ENCODE data around the gene CFP. TPM values are rescaled to one million over a fixed set of nuclear protein-coding genes. Genes with fewer than 3 reads are reported as not detected.

Gene CFP
- total and polyA plus RNA-seq, 2 donors (not counting 1 experiment from before 2014, with no cell fraction given): 0.59 to 3.8 TPM

DNA sequence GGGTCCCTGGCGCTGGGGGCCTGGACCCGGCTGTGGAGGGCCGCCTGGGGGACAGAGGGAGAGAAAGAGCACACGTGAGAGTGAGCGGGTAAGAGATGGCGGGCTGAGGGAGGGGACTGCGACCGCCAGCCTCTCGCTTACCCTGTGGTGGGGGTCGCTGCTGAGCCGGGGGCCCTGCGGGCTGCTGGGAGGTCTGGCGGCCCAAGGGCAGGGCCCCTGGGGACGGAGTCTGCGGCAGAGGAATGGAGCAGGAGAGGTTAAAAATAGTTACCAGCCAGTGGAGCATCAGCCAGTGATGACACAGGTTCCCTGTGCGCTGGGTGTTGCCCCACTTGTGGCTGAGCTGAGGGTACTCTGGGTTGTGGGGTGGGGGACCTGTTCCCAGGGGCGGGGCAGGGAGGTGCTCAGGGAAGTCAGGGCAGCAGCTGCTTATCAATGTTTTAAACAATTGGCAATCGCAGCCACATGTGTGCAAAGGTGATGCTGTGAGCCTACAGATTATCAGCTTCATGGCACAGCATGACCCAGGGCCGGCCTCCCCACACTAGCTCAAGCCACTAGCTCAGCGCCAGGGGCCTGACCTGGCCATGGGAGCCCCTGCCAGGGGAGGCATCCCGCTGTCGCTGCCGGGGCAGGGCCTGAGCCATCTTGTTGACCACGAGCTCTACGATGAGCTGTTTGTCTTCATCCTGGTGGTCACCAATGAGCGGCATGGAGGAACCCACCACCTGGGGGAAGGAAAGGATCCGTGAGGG lies 55.0 kb downstream of the CFP start:
- Histone ChIP-seq H3K27me3 (replicated peaks in 1 of 4; ENCODE audit: control extremely low read depth in 1 of 4, control insufficient read depth in 3 of 4, insufficient read depth in 4 of 4, low read length in 3 of 4) (peaks cover 0 to 7% (median 0%) of the 10 kb centered on the region in 4 experiments), H3K36me3 (replicated peaks in 1 of 2; ENCODE audit: control extremely low read depth in 1 of 2, control insufficient read depth in 1 of 2, extremely low read depth in 1 of 2, insufficient read depth in 2 of 2, low read length in 1 of 2) (peaks cover 0 to 13% of the 10 kb centered on the region in 2 experiments), H3K9me3 (ENCODE audit: control extremely low read depth in 1 of 3, control insufficient read depth in 2 of 3, insufficient read depth in 1 of 3, low read length in 2 of 3) (no peaks in the 10 kb centered on the region), H4K20me1 (ENCODE audit: control insufficient read depth, insufficient read depth, low read length, poor library complexity, severe bottlenecking) (peaks cover 6% of the 10 kb centered on the region), H3K79me2 (ENCODE audit: control insufficient read depth, insufficient read depth, low read length) (no peaks in the 10 kb centered on the region), H2AFZ (ENCODE audit: insufficient read depth, low read depth, low read length, poor library complexity, severe bottlenecking) (no peak overlapping the region), H3K4me3 (ENCODE audit: control extremely low read depth in 1 of 5, extremely low read depth in 1 of 5, insufficient read depth in 1 of 5, low read depth in 2 of 5, low read length in 4 of 5) (no peak overlapping the region), H3K9ac (ENCODE audit: low read length) (no peak overlapping the region), H3K4me2 (replicated peaks; ENCODE audit: low read depth, low read length, poor library complexity, severe bottlenecking) (no peak overlapping the region), H3K27ac (ENCODE audit: low read length in 2 of 2) (no peak overlapping the region), H3K4me1 (ENCODE audit: control insufficient read depth in 2 of 2, insufficient read depth in 2 of 2, low read length in 2 of 2) (no peaks in the 10 kb centered on the region)
- H3K27ac Mint-ChIP-seq: no peak overlapping the region
- DNase-seq (no peak), ATAC-seq (ENCODE audit: low read depth) (no peak)
- H3K9me3 Mint-ChIP-seq (ENCODE audit: insufficient read depth): no peaks in the 10 kb centered on the region
- intact Hi-C loops (cut with micrococcal nuclease): no loop called here
- no peak overlapping the region for H3K4me3 Mint-ChIP-seq
- H3K27me3 Mint-ChIP-seq: peaks cover 19% of the 10 kb centered on the region
- TF ChIP-seq, protein P1, sequence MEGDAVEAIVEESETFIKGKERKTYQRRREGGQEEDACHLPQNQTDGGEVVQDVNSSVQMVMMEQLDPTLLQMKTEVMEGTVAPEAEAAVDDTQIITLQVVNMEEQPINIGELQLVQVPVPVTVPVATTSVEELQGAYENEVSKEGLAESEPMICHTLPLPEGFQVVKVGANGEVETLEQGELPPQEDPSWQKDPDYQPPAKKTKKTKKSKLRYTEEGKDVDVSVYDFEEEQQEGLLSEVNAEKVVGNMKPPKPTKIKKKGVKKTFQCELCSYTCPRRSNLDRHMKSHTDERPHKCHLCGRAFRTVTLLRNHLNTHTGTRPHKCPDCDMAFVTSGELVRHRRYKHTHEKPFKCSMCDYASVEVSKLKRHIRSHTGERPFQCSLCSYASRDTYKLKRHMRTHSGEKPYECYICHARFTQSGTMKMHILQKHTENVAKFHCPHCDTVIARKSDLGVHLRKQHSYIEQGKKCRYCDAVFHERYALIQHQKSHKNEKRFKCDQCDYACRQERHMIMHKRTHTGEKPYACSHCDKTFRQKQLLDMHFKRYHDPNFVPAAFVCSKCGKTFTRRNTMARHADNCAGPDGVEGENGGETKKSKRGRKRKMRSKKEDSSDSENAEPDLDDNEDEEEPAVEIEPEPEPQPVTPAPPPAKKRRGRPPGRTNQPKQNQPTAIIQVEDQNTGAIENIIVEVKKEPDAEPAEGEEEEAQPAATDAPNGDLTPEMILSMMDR (IDR thresholded peaks at IDR 0.05): no peak
- no peak for TF ChIP-seq EZH2 (IDR thresholded peaks at IDR 0.05; ENCODE audit: borderline replicate concordance, insufficient read depth, low read depth, low read length, poor library complexity, severe bottlenecking)
- POLR2A ChIA-PET: no interaction called here
- H3K4me1 Mint-ChIP-seq: peaks cover 5% of the 10 kb centered on the region
- 61% methylated on average over 12 of the region's 27 CpGs for WGBS (ENCODE audit: insufficient coverage)
- CTCF ChIA-PET: no interaction called here

DNA sequence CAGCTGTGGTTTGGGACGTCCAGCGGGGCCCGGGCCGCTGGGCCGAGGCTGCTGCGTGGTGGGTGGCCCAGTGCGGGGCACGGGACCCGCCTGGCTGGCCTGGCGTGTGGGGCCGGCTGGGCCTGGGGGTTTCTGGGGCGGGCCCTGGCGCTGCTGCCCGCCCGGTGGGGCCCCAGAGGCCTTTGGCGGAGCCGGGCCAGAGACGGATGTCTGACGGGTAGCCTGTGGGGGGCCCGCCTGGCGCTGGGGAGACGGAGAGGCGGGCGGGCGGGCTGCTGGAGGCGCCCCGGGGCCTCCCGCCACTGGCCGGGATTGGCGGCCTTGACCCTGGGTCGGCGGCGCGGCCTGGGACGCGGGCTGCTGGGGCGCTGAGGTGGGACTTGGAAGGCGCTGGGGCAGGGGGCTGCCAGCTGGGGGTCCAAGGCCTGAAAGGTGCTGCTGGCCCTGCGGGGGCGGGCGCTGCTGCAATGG lies 55.6 kb downstream of the CFP start:
- Histone ChIP-seq H3K27ac (ENCODE audit: low read length in 2 of 2) (no peak overlapping the region), H3K4me3 (ENCODE audit: control extremely low read depth in 1 of 5, extremely low read depth in 1 of 5, insufficient read depth in 1 of 5, low read depth in 2 of 5, low read length in 4 of 5) (no peak overlapping the region), H4K20me1 (ENCODE audit: control insufficient read depth, insufficient read depth, low read length, poor library complexity, severe bottlenecking) (peaks cover 6% of the 10 kb centered on the region), H2AFZ (ENCODE audit: insufficient read depth, low read depth, low read length, poor library complexity, severe bottlenecking) (no peak overlapping the region), H3K79me2 (ENCODE audit: control insufficient read depth, insufficient read depth, low read length) (no peaks in the 10 kb centered on the region), H3K27me3 (replicated peaks in 1 of 4; ENCODE audit: control extremely low read depth in 1 of 4, control insufficient read depth in 3 of 4, insufficient read depth in 4 of 4, low read length in 3 of 4) (peaks cover 0 to 7% (median 0%) of the 10 kb centered on the region in 4 experiments), H3K36me3 (replicated peaks in 1 of 2; ENCODE audit: control extremely low read depth in 1 of 2, control insufficient read depth in 1 of 2, extremely low read depth in 1 of 2, insufficient read depth in 2 of 2, low read length in 1 of 2) (peaks cover 0 to 19% of the 10 kb centered on the region in 2 experiments), H3K4me1 (ENCODE audit: control insufficient read depth in 2 of 2, insufficient read depth in 2 of 2, low read length in 2 of 2) (no peaks in the 10 kb centered on the region), H3K9me3 (ENCODE audit: control extremely low read depth in 1 of 3, control insufficient read depth in 2 of 3, insufficient read depth in 1 of 3, low read length in 2 of 3) (no peaks in the 10 kb centered on the region), H3K4me2 (replicated peaks; ENCODE audit: low read depth, low read length, poor library complexity, severe bottlenecking) (no peak overlapping the region), H3K9ac (ENCODE audit: low read length) (no peak overlapping the region)
- TF ChIP-seq, protein P1 (IDR thresholded peaks at IDR 0.05): no peak
- no peak for TF ChIP-seq EZH2 (IDR thresholded peaks at IDR 0.05; ENCODE audit: borderline replicate concordance, insufficient read depth, low read depth, low read length, poor library complexity, severe bottlenecking)
- peaks cover 19% of the 10 kb centered on the region for H3K27me3 Mint-ChIP-seq
- H3K4me3 Mint-ChIP-seq: no peak overlapping the region
- H3K4me1 Mint-ChIP-seq: peaks cover 3% of the 10 kb centered on the region
- CTCF ChIA-PET: no interaction called here
- 23% methylated on average over 25 of the region's 41 CpGs for whole genome bisulfite sequencing (ENCODE audit: insufficient coverage)
- intact Hi-C loops (cut with micrococcal nuclease): no loop called here
- H3K9me3 Mint-ChIP-seq (ENCODE audit: insufficient read depth): no peaks in the 10 kb centered on the region
- H3K27ac Mint-ChIP-seq: no peak overlapping the region
- POLR2A ChIA-PET: interaction anchor here (0.6 kb wide), 1 partner anchor 12 kb away, joined by 4 read pairs; no protein-coding TSS in a partner anchor
- DNase-seq (no peak), ATAC-seq (ENCODE audit: low read depth) (no peak)

All from B cell (primary cell).